ENCODE results near the gene HPSE2.

Gene HPSE2

GRCh38 chr10:98659951-98660350, 575.7 kb downstream of the HPSE2 start:
- H3K27ac Mint-ChIP-seq, result no peak overlapping the region
- ATAC-seq (no peak), DNase-seq (no peak)
- H3K9me3 Mint-ChIP-seq, result no peaks in the 10 kb centered on the region
- no peak overlapping the region for H3K4me3 Mint-ChIP-seq
- no peaks in the 10 kb centered on the region for H3K36me3 Mint-ChIP-seq (ENCODE audit: low read depth)
- no peaks in the 10 kb centered on the region for H3K4me1 Mint-ChIP-seq
- peaks cover 13% of the 10 kb centered on the region for H3K27me3 Mint-ChIP-seq

GRCh38 chr10:98655492-98655891, 580.2 kb downstream of the HPSE2 start:
- no peak for ATAC-seq
- no peaks in the 10 kb centered on the region for H3K36me3 Mint-ChIP-seq (ENCODE audit: low read depth)
- DNase-seq, result no peak
- H3K9me3 Mint-ChIP-seq, result no peaks in the 10 kb centered on the region
- H3K4me1 Mint-ChIP-seq, result no peaks in the 10 kb centered on the region
- no peak overlapping the region for H3K27ac Mint-ChIP-seq
- H3K27me3 Mint-ChIP-seq, result peaks cover 15% of the 10 kb centered on the region
- H3K4me3 Mint-ChIP-seq, result no peak overlapping the region

GRCh38 chr10:98649170-98649569, 586.5 kb downstream of the HPSE2 start:
- Mint-ChIP-seq H3K36me3 (ENCODE audit: low read depth) (no peaks in the 10 kb centered on the region), H3K27ac (no peak overlapping the region), H3K4me3 (no peak overlapping the region), H3K4me1 (no peaks in the 10 kb centered on the region), H3K27me3 (peaks cover 20% of the 10 kb centered on the region), H3K9me3 (no peaks in the 10 kb centered on the region)
- DNase-seq (no peak), ATAC-seq (no peak)

DNA sequence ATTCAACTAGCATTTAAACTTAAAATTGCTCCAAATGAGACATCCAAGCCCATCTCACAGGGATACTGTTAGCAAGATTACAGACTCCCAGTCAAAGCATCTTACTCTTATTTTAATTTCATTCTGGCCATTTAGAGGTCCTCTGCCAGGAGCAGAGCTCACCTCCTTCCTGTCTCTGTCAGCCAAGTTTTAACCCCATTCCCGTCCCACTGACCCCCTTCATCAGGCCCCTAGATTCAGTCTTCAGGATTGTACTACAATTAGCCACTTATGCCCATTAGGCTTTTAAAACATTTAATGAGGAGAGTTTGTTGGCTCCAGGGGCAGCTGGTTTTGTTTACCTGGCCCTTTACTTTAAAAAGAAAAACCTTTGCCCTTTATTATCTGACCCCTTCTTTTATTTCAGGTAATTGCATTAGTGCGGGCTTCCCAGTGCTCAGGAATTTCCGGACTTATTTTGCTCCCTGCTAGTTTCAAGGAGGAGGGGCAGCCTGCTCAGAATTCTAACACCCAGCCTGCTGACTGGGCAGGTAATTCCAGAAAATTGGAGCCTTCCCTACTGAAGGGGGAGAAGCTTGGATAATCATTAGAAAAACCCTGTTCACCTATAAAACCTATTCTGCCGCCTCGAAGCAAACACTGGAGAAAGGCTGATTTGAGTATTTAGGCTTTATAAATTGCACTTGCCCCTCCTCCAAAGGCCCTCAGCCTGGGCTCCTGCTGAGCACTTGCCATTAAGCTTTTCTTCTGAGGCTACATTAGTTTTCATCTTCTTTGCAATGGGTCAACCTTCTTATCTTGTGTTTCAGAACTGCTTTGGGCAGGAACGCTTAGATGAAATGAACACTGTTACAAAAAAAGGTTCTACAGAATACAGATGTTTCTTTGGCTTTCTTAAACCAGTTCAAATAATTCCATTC, 588.4 kb downstream of the HPSE2 start:
- Mint-ChIP-seq H3K27me3 (peaks cover 20% of the 10 kb centered on the region), H3K4me3 (no peak overlapping the region), H3K4me1 (no peaks in the 10 kb centered on the region), H3K9me3 (no peaks in the 10 kb centered on the region), H3K36me3 (ENCODE audit: low read depth) (no peaks in the 10 kb centered on the region), H3K27ac (no peak overlapping the region)
- ATAC-seq, result no peak
- no peak for DNase-seq

- ATAC-seq, result no peak
- no peak for DNase-seq
- Mint-ChIP-seq H3K4me3 (no peak overlapping the region), H3K4me1 (no peaks in the 10 kb centered on the region), H3K9me3 (no peaks in the 10 kb centered on the region), H3K27ac (no peak overlapping the region), H3K27me3 (peaks cover 18% of the 10 kb centered on the region), H3K36me3 (ENCODE audit: low read depth) (no peaks in the 10 kb centered on the region)
Measured at GRCh38 chr10:98644466-98644865, 591.2 kb downstream of the HPSE2 start.

DNA sequence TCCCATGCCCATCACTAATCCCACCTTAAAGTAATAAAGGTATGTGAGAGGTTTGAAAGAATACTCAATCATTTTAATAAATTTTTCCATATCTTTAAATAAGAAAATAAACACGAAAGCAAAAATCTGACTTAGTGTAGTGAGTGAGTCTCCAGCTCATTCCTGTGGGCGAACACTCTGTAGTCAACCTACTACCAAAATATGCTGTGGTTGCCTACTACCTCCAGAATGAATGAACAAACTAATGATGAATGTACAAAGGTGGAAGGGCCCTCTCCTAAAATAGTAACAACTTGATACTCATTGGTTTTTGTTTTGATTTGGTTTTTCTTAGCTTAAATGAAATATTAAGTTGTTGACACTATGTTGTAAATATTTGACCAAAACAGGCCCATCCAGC, 593.4 kb downstream of the HPSE2 start:
- peaks cover 15% of the 10 kb centered on the region for H3K27me3 Mint-ChIP-seq
- no peak overlapping the region for H3K27ac Mint-ChIP-seq
- DNase-seq (no peak), ATAC-seq (no peak)
- no peaks in the 10 kb centered on the region for H3K9me3 Mint-ChIP-seq
- no peaks in the 10 kb centered on the region for H3K36me3 Mint-ChIP-seq (ENCODE audit: low read depth)
- H3K4me1 Mint-ChIP-seq, result no peaks in the 10 kb centered on the region
- H3K4me3 Mint-ChIP-seq, result no peak overlapping the region

GRCh38 chr10:98638920-98639319, 596.7 kb downstream of the HPSE2 start:
- Mint-ChIP-seq H3K4me1 (no peaks in the 10 kb centered on the region), H3K4me3 (no peak overlapping the region), H3K27ac (no peak overlapping the region), H3K27me3 (peaks cover 7% of the 10 kb centered on the region), H3K9me3 (no peaks in the 10 kb centered on the region), H3K36me3 (ENCODE audit: low read depth) (no peaks in the 10 kb centered on the region)
- ATAC-seq (no peak), DNase-seq (no peak)

DNA sequence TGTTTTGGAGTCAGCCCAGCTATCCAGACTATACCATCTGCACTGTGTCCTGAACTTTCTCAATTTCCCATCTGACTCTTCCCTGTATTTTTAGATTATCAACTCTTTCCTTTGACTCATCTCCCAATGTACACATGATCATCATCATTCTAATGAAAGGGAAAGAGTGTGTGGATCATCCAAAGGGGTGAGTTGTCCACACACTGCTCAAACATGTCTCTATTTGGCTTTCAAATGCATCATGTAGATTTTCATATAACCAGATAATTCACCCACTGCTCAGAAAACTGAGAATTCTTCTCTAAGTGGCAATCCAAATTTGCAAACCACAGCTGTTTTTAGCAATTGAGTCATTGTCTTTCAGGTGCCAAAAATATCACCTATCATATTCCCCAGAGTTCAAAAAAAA, 598.7 kb downstream of the HPSE2 start:
- Mint-ChIP-seq H3K27me3 (peaks cover 13% of the 10 kb centered on the region), H3K4me1 (no peaks in the 10 kb centered on the region), H3K4me3 (no peak overlapping the region), H3K36me3 (ENCODE audit: low read depth) (no peaks in the 10 kb centered on the region), H3K9me3 (no peaks in the 10 kb centered on the region), H3K27ac (no peak overlapping the region)
- DNase-seq, result no peak
- no peak for ATAC-seq

GRCh38 chr10:98632456-98633150, 603.0 kb downstream of the HPSE2 start:
- Mint-ChIP-seq H3K4me1 (no peaks in the 10 kb centered on the region), H3K9me3 (peaks cover 3% of the 10 kb centered on the region), H3K4me3 (no peak overlapping the region), H3K27ac (no peak overlapping the region), H3K27me3 (peaks cover 13% of the 10 kb centered on the region), H3K36me3 (ENCODE audit: low read depth) (no peaks in the 10 kb centered on the region)
- ATAC-seq, result no peak
- no peak for DNase-seq

DNA sequence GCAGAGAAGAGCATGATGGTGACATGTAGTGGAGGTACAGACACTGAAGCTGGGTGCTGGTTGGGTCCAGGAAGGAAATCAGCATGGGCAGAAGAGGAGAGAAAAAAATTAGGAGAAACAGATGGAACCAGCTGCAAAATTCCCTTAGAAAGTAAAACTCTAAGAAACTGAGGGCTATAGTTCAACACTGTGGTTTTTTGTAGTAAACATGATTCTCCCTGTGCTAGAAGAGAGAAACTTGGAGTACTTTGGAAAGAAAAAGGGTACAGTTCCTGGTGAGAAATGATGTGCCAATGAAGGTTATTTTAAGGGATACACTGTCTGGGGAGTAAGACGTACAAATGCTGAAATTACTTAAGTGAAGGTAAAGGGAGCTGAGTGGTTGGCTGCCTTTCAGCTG, 607.4 kb downstream of the HPSE2 start:
- H3K36me3 Mint-ChIP-seq (ENCODE audit: low read depth), result no peaks in the 10 kb centered on the region
- peaks cover 3% of the 10 kb centered on the region for H3K27me3 Mint-ChIP-seq
- no peak overlapping the region for H3K4me3 Mint-ChIP-seq
- no peak overlapping the region for H3K27ac Mint-ChIP-seq
- peaks cover 3% of the 10 kb centered on the region for H3K9me3 Mint-ChIP-seq
- ATAC-seq (no peak), DNase-seq (no peak)
- H3K4me1 Mint-ChIP-seq, result no peaks in the 10 kb centered on the region

DNA sequence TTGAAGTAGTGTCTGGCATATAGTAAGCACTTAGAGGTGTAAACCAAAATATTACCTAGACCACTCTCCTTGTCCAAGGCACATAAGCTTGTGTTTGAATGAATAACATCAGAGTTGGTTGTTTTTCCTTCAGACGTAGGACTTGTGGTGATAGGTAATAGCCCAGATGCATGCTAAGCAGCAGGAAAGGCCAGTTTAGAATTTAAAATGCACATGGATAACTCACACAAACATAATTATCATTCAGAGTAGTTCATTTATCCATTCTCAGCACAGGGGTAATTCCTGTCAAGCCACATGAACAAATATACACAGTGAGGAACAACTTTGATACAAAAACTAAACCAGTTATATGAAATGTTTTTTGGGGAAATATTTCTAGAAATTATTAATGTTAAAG, 607.9 kb downstream of the HPSE2 start:
- Mint-ChIP-seq H3K4me3 (no peak overlapping the region), H3K4me1 (no peaks in the 10 kb centered on the region), H3K36me3 (ENCODE audit: low read depth) (no peaks in the 10 kb centered on the region), H3K9me3 (peaks cover 3% of the 10 kb centered on the region), H3K27ac (no peak overlapping the region), H3K27me3 (peaks cover 3% of the 10 kb centered on the region)
- no peak for ATAC-seq
- DNase-seq, result no peak

- Mint-ChIP-seq H3K36me3 (ENCODE audit: low read depth) (no peaks in the 10 kb centered on the region), H3K4me3 (no peak overlapping the region), H3K27me3 (peaks cover 1% of the 10 kb centered on the region), H3K27ac (no peak overlapping the region), H3K9me3 (no peaks in the 10 kb centered on the region), H3K4me1 (no peaks in the 10 kb centered on the region)
- no peak for DNase-seq
- ATAC-seq, result no peak
Measured at GRCh38 chr10:98624963-98625362, 610.7 kb downstream of the HPSE2 start.

DNA sequence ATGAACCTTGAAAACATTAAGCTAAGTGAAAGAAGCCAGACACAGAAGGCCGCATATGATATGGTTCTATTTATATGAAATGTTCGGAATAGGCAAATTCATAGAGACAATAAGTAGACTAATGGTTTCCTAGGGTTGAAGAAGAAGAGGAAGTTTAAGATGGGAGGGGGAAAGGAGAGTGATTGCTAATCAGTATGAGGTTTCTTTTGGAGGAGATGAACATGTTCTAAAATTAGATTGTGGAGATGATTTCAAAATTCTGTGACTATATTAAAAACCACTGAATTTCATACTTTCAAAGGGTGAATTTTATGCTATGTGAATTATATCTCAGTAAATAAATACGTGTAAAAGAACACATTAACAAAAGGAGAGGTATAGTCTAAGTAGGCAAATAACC, 612.5 kb downstream of the HPSE2 start:
- ATAC-seq (no peak), DNase-seq (no peak)
- H3K9me3 Mint-ChIP-seq, result no peaks in the 10 kb centered on the region
- H3K4me1 Mint-ChIP-seq, result no peaks in the 10 kb centered on the region
- H3K4me3 Mint-ChIP-seq, result no peak overlapping the region
- H3K27ac Mint-ChIP-seq, result no peak overlapping the region
- peaks cover 1% of the 10 kb centered on the region for H3K27me3 Mint-ChIP-seq
- H3K36me3 Mint-ChIP-seq (ENCODE audit: low read depth), result no peaks in the 10 kb centered on the region

DNA sequence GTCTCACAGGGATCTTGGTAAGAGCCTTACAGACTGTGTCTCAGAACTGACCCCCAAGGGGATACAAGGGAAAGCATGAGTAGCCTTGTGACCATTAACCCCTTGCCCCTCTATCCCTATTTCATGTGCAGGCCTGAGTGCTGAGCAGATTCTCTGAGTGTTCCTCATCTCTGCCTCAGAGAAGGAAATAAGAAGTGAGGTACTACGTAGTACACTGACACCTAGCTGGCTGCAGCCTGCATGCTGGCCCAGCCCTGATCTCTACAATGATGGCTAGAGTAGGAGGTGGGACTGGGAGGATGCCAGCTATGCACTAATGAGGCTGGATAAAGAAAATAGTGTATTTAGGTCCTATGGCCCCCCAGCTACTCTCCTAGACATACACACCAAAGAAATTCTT, 614.0 kb downstream of the HPSE2 start:
- H3K4me1 Mint-ChIP-seq, result no peaks in the 10 kb centered on the region
- no peak overlapping the region for H3K27ac Mint-ChIP-seq
- H3K4me3 Mint-ChIP-seq, result no peak overlapping the region
- H3K27me3 Mint-ChIP-seq, result peaks cover 1% of the 10 kb centered on the region
- ATAC-seq (no peak), DNase-seq (no peak)
- no peaks in the 10 kb centered on the region for H3K9me3 Mint-ChIP-seq
- H3K36me3 Mint-ChIP-seq (ENCODE audit: low read depth), result no peaks in the 10 kb centered on the region

GRCh38 chr10:98620503-98620902, 615.1 kb downstream of the HPSE2 start:
- Mint-ChIP-seq H3K4me1 (no peaks in the 10 kb centered on the region), H3K27me3 (peaks cover 1% of the 10 kb centered on the region), H3K9me3 (no peaks in the 10 kb centered on the region), H3K27ac (no peak overlapping the region), H3K36me3 (ENCODE audit: low read depth) (no peaks in the 10 kb centered on the region), H3K4me3 (no peak overlapping the region)
- ATAC-seq (no peak), DNase-seq (no peak)
